KOPT-K1 (cell line): ENCODE results near the gene HACD2.

Experiments used
- H3K27ac ChIP-seq: fragments of 200-600 bp; sonication (generic); 2 replicates; pipeline ENCODE4 v1.5.1; 2016; ENCODE audit warnings: antibody characterized with exemption, mild to moderate bottlenecking, low read depth, low read length; ENCODE audit not compliant: poor library complexity, severe bottlenecking
- H3K36me3 ChIP-seq: fragments of 200-600 bp; sonication (generic); 2 replicates; pipeline ENCODE4 v1.5.1; 2017; ENCODE audit warnings: antibody characterized with exemption, mild to moderate bottlenecking, low read length, moderate library complexity; ENCODE audit not compliant: insufficient read depth
- H3K9me3 ChIP-seq: fragments of 200-600 bp; sonication (generic); 2 replicates; pipeline ENCODE4 v1.5.1; 2017; ENCODE audit warnings: antibody characterized with exemption, low read length, mild to moderate bottlenecking; ENCODE audit not compliant: insufficient read depth, poor library complexity, severe bottlenecking

The HACD2 gene

GRCh38 chr3:123448536-123449101 lies 136.2 kb downstream of the HACD2 start, which contains the start of gene ADCY5:
Gene ADCY5, minus strand, starts transcription at chr3:123449090. Its CDS starts 545 bp downstream, at chr3:123448545.
- Histone ChIP-seq H3K27ac (no peak within 1 kb of the TSS), H3K36me3 (no peaks in the 10 kb centered on the region), H3K9me3 (peaks cover 4% of the 10 kb centered on the region)

GRCh38 chr3:123447749-123448517 lies 136.9 kb downstream of the HACD2 start:
- Histone ChIP-seq H3K36me3 (no peaks in the 10 kb centered on the region), H3K27ac (no peak overlapping the region), H3K9me3 (peaks cover 4% of the 10 kb centered on the region)

- no peak overlapping the region for H3K27ac ChIP-seq
- H3K36me3 ChIP-seq: no peaks in the 10 kb centered on the region
- H3K9me3 ChIP-seq: peaks cover 4% of the 10 kb centered on the region
Observed at GRCh38 chr3:123447416-123447748, 137.5 kb downstream of the HACD2 start.

GRCh38 chr3:123446610-123447109 lies 138.2 kb downstream of the HACD2 start:
- H3K9me3 ChIP-seq: peaks cover 4% of the 10 kb centered on the region
- H3K27ac ChIP-seq: no peak overlapping the region
- H3K36me3 ChIP-seq: no peaks in the 10 kb centered on the region

GRCh38 chr3:123446210-123446609 lies 138.6 kb downstream of the HACD2 start:
- Histone ChIP-seq H3K9me3 (peaks cover 4% of the 10 kb centered on the region), H3K36me3 (no peaks in the 10 kb centered on the region), H3K27ac (no peak overlapping the region)

GRCh38 chr3:123445702-123446101 lies 139.2 kb downstream of the HACD2 start:
- Histone ChIP-seq H3K27ac (no peak overlapping the region), H3K36me3 (no peaks in the 10 kb centered on the region), H3K9me3 (peaks cover 4% of the 10 kb centered on the region)

- no peaks in the 10 kb centered on the region for H3K36me3 ChIP-seq
- H3K27ac ChIP-seq: no peak overlapping the region
Observed at GRCh38 chr3:123444744-123445143, 140.1 kb downstream of the HACD2 start.

GRCh38 chr3:123444023-123444422 lies 140.8 kb downstream of the HACD2 start:
- H3K36me3 ChIP-seq: no peaks in the 10 kb centered on the region
- no peak overlapping the region for H3K27ac ChIP-seq
- H3K9me3 ChIP-seq: peaks cover 4% of the 10 kb centered on the region

More at GRCh38 chr3:123444744-123445143, 140.1 kb downstream of the HACD2 start:
- peaks cover 4% of the 10 kb centered on the region for H3K9me3 ChIP-seq

- Histone ChIP-seq H3K9me3 (no peaks in the 10 kb centered on the region), H3K27ac (no peak overlapping the region), H3K36me3 (no peaks in the 10 kb centered on the region)
Observed at GRCh38 chr3:123442908-123443307, 141.9 kb downstream of the HACD2 start.

- no peaks in the 10 kb centered on the region for H3K9me3 ChIP-seq
- H3K36me3 ChIP-seq: no peaks in the 10 kb centered on the region
Observed at GRCh38 chr3:123442125-123442524, 142.7 kb downstream of the HACD2 start.

More at GRCh38 chr3:123442125-123442524, 142.7 kb downstream of the HACD2 start:
- no peak overlapping the region for H3K27ac ChIP-seq
